DOHH2 (cell line): ENCODE measurements around the gene FDX1.

Experiments used
- H3F3A ChIP-seq: fragments of 200-600 bp; sonication (generic), shearing (Covaris generic); 2 replicates; pipeline ENCODE4 v1.6.0; 2016; ENCODE audit warnings: antibody characterized with exemption, mild to moderate bottlenecking; ENCODE audit not compliant: control insufficient read depth, insufficient read depth
- H3K27ac ChIP-seq: fragments of 200-600 bp; sonication (generic); 2 replicates; pipeline ENCODE4 v1.5.1; 2014; ENCODE audit warnings: low read depth, mild to moderate bottlenecking, low read length, moderate library complexity
- H3K27me3 ChIP-seq: fragments of 200-600 bp; sonication (generic); 2 replicates; pipeline ENCODE4 v1.6.1; 2014; ENCODE audit warnings: mild to moderate bottlenecking, low read length, mixed read lengths; ENCODE audit not compliant: control insufficient read depth
- H3K36me3 ChIP-seq: fragments of 200-600 bp; sonication (generic); 2 replicates; pipeline ENCODE4 v1.6.1; 2014; ENCODE audit warnings: mild to moderate bottlenecking, low read length, moderate library complexity, mixed read lengths; ENCODE audit not compliant: control insufficient read depth
- H3K4me1 ChIP-seq: fragments of 200-600 bp; sonication (generic); 2 replicates; pipeline ENCODE4 v1.6.1; 2014; ENCODE audit warnings: mild to moderate bottlenecking, low read length, mixed read lengths; ENCODE audit not compliant: control insufficient read depth
- H3K4me2 ChIP-seq: fragments of 200-600 bp; sonication (generic); 2 replicates; pipeline ENCODE4 v1.6.0; 2014; ENCODE audit warnings: mild to moderate bottlenecking, low read length, moderate library complexity
- H3K4me3 ChIP-seq: fragments of 200-600 bp; sonication (generic); 2 replicates; pipeline ENCODE4 v1.5.1; 2014; ENCODE audit warnings: mild to moderate bottlenecking, low read length, mixed read lengths
- H3K79me2 ChIP-seq: fragments of 200-600 bp; sonication (generic); 2 replicates; pipeline ENCODE4 v1.6.1; 2014; ENCODE audit warnings: mild to moderate bottlenecking, low read length, mixed read lengths; ENCODE audit not compliant: control insufficient read depth
- H3K9me2 ChIP-seq: fragments of 200-600 bp; sonication (generic); replicated peaks from 2 replicates; pipeline ENCODE4 v1.6.1; 2014; ENCODE audit warnings: mild to moderate bottlenecking, low read length, mixed read lengths; ENCODE audit not compliant: control insufficient read depth
- H3K9me3 ChIP-seq: fragments of 200-600 bp; sonication (generic); 2 replicates; pipeline ENCODE4 v1.6.1; 2014; ENCODE audit warnings: antibody characterized with exemption, low read length, mixed read lengths; ENCODE audit not compliant: control insufficient read depth, insufficient read depth
- H4K20me1 ChIP-seq: fragments of 200-600 bp; sonication (generic); 2 replicates; pipeline ENCODE4 v1.6.0; 2014; ENCODE audit warnings: low read depth, mild to moderate bottlenecking, antibody characterized with exemption, low read length, moderate library complexity; ENCODE audit not compliant: control insufficient read depth, insufficient read depth
- CTCF ChIP-seq: fragments of 200-600 bp; sonication (generic); IDR thresholded peaks from one replicate; pipeline ENCODE4 v1.5.1; 2014; ENCODE audit warnings: antibody characterized with exemption, mild to moderate bottlenecking, low read depth, low read length; ENCODE audit not compliant: poor library complexity, severe bottlenecking
- EZH2phosphoT487 ChIP-seq: fragments of 200-600 bp; sonication (generic); IDR thresholded peaks from 2 replicates; pipeline ENCODE4 v1.6.1; 2017; ENCODE audit warnings: borderline replicate concordance, mild to moderate bottlenecking, antibody characterized with exemption, low read length, moderate library complexity, mixed read lengths

Gene FDX1

GRCh38 chr11:110465231-110465630 is 35.5 kb downstream of the FDX1 start:
- Histone ChIP-seq H3K9me2 (no peaks in the 10 kb centered on the region), H3K27ac (no peak overlapping the region), H3K4me3 (no peak overlapping the region), H3K9me3 (no peaks in the 10 kb centered on the region), H4K20me1 (no peaks in the 10 kb centered on the region), H3K4me2 (no peak overlapping the region), H3K79me2 (no peaks in the 10 kb centered on the region), H3K27me3 (no peaks in the 10 kb centered on the region), H3K4me1 (no peaks in the 10 kb centered on the region), H3K36me3 (peaks cover 16% of the 10 kb centered on the region), H3F3A (no peaks in the 10 kb centered on the region)
- TF ChIP-seq CTCF: no peak
- TF ChIP-seq EZH2phosphoT487: no peak

GRCh38 chr11:110467556-110467955 is 37.8 kb downstream of the FDX1 start:
- TF ChIP-seq CTCF (no peak), EZH2phosphoT487 (no peak)
- Histone ChIP-seq H3K9me2 (no peaks in the 10 kb centered on the region), H3K4me3 (no peak overlapping the region), H3K9me3 (no peaks in the 10 kb centered on the region), H3K4me2 (no peak overlapping the region), H4K20me1 (no peaks in the 10 kb centered on the region), H3K36me3 (peaks cover 3% of the 10 kb centered on the region; the same call in 1 of the 2 replicates), H3K4me1 (no peaks in the 10 kb centered on the region), H3F3A (no peaks in the 10 kb centered on the region), H3K27ac (no peak overlapping the region), H3K79me2 (no peaks in the 10 kb centered on the region), H3K27me3 (no peaks in the 10 kb centered on the region)

- Histone ChIP-seq H3K9me2 (no peaks in the 10 kb centered on the region), H3K27me3 (no peaks in the 10 kb centered on the region), H3K79me2 (no peaks in the 10 kb centered on the region), H3K27ac (no peak overlapping the region), H3K4me3 (no peak overlapping the region), H3F3A (no peaks in the 10 kb centered on the region), H3K4me2 (no peak overlapping the region), H3K36me3 (peaks cover under 1% of the 10 kb centered on the region; the same call in 1 of the 2 replicates), H4K20me1 (no peaks in the 10 kb centered on the region), H3K9me3 (no peaks in the 10 kb centered on the region), H3K4me1 (no peaks in the 10 kb centered on the region)
- TF ChIP-seq EZH2phosphoT487 (no peak), CTCF (no peak)
Measured at GRCh38 chr11:110468121-110468520, 38.4 kb downstream of the FDX1 start.

- TF ChIP-seq EZH2phosphoT487: no peak
- TF ChIP-seq CTCF: no peak
- H3K79me2 ChIP-seq: no peaks in the 10 kb centered on the region
Measured at GRCh38 chr11:110469127-110469526, 39.4 kb downstream of the FDX1 start.

More at GRCh38 chr11:110469127-110469526, 39.4 kb downstream of the FDX1 start:
- H3K4me3 ChIP-seq: no peak overlapping the region
- H3F3A ChIP-seq: no peaks in the 10 kb centered on the region
- H3K9me3 ChIP-seq: no peaks in the 10 kb centered on the region
- H3K36me3 ChIP-seq: no peaks in the 10 kb centered on the region
- no peaks in the 10 kb centered on the region for H4K20me1 ChIP-seq
- no peak overlapping the region for H3K27ac ChIP-seq
- no peaks in the 10 kb centered on the region for H3K9me2 ChIP-seq
- H3K4me2 ChIP-seq: no peak overlapping the region
- no peaks in the 10 kb centered on the region for H3K4me1 ChIP-seq
- H3K27me3 ChIP-seq: no peaks in the 10 kb centered on the region
